ENCODE measurements around the gene MAT1A. TPM values are rescaled to one million over a fixed set of nuclear protein-coding genes. Genes with fewer than 3 reads are reported as not detected.

MAT1A gene
- total and polyA plus RNA-seq, 3 donors from 2014 or later: 5.6 to 8.3 (median 8.3) TPM

DNA sequence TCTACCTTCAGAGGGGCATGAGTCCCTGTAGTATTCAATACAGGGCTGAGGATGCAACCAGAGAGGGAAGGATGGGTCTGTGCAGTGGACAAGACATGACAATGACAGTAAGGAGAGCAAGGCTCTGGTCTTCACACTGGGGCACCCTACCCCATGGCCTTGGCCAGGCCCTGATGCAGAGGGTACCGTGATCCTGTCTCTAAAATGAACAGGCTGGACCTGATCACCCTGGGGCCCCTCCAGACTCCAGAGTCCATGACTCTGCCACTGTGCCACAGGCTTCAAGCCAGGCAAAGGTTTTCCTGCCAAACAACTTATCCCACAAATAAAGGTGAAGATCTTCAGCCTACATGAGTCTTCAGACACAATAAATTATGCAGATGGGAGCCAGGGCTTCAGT, 4.9 kb downstream of the MAT1A start:
- WGBS, 2 donors: 93 to 100% methylated on average over 1 of the region's 1 CpG

DNA sequence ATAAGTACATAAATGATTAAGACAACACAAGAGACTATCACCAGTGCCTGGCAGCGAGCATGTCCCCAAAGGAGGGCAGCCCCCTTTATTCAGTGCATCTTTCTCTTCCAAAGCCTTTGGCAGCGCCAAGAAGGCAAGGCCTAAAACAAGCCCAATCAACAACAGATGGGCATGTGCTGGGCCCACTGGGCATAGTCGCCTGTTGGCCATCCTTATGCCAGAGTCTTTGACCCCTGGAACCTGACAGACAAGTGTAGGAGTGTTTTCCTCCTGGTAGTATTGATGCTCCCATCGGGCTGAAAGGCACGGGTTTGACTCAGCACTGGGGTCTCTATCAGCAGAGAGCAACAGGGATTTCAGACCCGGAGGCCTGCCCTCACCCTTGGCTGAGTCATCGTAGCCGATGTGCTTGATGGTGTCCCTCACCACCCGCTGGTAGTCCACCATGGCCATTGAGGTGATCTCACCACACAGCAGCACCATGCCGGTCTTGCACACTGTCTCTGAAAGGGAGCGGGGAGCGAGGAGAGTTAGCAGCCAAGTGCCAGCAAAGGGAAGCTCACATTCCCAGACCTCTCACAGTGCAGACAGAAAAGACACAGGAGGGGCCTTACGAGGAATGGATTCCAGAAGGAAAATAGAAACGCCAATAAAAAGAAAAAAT, 5.8 kb downstream of the MAT1A start:
- intact Hi-C loops (cut with DNase I; ENCODE audit: low total_unique reads): no loop called here
- Histone ChIP-seq H3K4me1 (peaks cover 11% of the 10 kb centered on the region), H3K36me3 (ENCODE audit: low read depth, missing control alignments) (no peaks in the 10 kb centered on the region), H3K27ac (no peak overlapping the region), H3K4me3 (no peak overlapping the region), H3K27me3 (no peaks in the 10 kb centered on the region), H3K9me3 (no peaks in the 10 kb centered on the region)
- WGBS, 2 donors: 91 to 96% methylated on average over 13 to 14 of the region's 14 CpGs
- no peak for DNase-seq
- TF ChIP-seq, protein P1, sequence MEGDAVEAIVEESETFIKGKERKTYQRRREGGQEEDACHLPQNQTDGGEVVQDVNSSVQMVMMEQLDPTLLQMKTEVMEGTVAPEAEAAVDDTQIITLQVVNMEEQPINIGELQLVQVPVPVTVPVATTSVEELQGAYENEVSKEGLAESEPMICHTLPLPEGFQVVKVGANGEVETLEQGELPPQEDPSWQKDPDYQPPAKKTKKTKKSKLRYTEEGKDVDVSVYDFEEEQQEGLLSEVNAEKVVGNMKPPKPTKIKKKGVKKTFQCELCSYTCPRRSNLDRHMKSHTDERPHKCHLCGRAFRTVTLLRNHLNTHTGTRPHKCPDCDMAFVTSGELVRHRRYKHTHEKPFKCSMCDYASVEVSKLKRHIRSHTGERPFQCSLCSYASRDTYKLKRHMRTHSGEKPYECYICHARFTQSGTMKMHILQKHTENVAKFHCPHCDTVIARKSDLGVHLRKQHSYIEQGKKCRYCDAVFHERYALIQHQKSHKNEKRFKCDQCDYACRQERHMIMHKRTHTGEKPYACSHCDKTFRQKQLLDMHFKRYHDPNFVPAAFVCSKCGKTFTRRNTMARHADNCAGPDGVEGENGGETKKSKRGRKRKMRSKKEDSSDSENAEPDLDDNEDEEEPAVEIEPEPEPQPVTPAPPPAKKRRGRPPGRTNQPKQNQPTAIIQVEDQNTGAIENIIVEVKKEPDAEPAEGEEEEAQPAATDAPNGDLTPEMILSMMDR (IDR thresholded peaks at IDR 0.05): no peak
- no peak for TF ChIP-seq POLR2A (IDR thresholded peaks at IDR 0.05)

More for the DNA sequence above, 4.9 kb downstream of the MAT1A start:
- intact Hi-C loops (cut with DNase I; ENCODE audit: low total_unique reads): no loop called here
- TF ChIP-seq, protein P1 (IDR thresholded peaks at IDR 0.05): no peak
- TF ChIP-seq POLR2A (IDR thresholded peaks at IDR 0.05): no peak
- DNase-seq: no peak
- H3K9me3 ChIP-seq: no peaks in the 10 kb centered on the region
- no peaks in the 10 kb centered on the region for H3K27me3 ChIP-seq
- H3K36me3 ChIP-seq (ENCODE audit: low read depth, missing control alignments): no peaks in the 10 kb centered on the region
- no peak overlapping the region for H3K27ac ChIP-seq
- no peak overlapping the region for H3K4me3 ChIP-seq
- H3K4me1 ChIP-seq: peaks cover 11% of the 10 kb centered on the region

DNA sequence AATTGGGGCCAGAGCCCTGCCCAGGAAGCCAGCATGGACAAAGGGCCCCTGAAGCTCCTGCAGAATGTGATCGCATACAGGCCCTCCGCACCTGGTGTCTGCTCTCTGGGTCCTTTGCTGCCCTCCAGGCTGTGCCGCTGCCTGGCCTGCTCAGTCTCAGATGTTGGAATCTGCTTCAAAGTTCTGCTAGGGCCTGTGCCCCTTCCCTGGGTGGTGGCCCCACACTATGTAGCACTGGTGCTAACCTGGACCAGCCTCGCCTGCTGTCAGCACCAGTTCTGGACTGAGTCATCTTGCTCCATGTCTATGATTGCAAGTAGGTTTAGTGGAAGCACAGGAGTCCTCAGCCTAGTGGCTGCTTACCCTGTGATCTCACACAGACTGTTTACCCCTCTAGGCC, 6.3 kb downstream of the MAT1A start:
- intact Hi-C loops (cut with DNase I; ENCODE audit: low total_unique reads): no loop called here
- TF ChIP-seq POLR2A (IDR thresholded peaks at IDR 0.05): no peak
- TF ChIP-seq, protein P1 (IDR thresholded peaks at IDR 0.05): no peak
- H3K4me1 ChIP-seq: peaks cover 15% of the 10 kb centered on the region
- WGBS, 2 donors: 96 to 100% methylated on average over 4 of the region's 4 CpGs
- H3K4me3 ChIP-seq: no peak overlapping the region
- H3K27ac ChIP-seq: no peak overlapping the region
- DNase-seq: no peak
- H3K9me3 ChIP-seq: no peaks in the 10 kb centered on the region
- no peaks in the 10 kb centered on the region for H3K27me3 ChIP-seq
- no peaks in the 10 kb centered on the region for H3K36me3 ChIP-seq (ENCODE audit: low read depth, missing control alignments)

DNA sequence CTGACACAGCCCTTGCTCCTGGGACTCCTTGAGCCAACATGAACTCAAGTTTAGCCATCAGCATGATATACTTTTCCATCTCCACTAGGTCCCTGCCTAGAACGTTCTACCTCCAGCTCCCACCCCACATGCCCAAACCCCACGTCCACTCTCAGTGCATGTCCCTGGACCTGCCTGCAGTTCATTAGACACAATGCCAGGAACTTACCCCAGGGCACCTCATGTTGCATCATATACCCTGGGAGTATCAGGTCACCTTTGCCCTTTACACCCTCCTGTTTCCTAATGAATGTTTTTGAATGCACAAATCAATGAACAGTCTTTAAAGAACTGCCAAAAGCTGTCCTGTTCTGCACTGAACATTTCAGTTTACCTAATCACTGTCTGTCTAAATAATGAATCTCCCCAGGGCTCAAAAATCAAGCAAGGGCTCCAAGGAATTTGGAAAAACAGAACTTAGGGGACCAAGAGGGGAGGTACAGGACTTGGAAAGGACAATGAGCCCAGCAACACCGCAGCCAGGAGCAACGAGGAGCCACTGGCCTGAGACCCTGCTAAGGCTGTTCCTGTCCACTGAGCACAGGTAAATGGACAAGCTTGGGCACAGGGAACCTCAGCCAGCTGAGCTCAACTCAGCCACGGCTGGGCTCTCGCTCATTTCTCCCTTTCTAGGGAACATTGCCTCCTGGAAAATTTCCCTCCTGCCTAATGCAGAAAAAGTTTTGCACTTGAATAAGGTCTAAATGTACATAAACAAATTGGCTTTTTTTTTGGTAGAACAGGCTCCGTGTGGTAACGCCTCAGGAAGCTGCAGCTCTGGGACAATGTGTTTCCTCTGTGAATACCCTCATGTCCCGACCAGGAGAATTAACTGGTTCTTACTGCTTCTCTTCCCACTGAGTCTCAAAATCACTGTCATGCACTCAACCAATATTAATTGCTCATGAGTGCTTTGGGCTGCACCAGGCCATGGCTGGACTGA, 7.4 kb downstream of the MAT1A start:
- Histone ChIP-seq H3K4me3 (no peak overlapping the region), H3K27me3 (no peaks in the 10 kb centered on the region), H3K4me1 (peaks cover 25% of the 10 kb centered on the region), H3K9me3 (no peaks in the 10 kb centered on the region), H3K27ac (no peak overlapping the region), H3K36me3 (ENCODE audit: low read depth, missing control alignments) (no peaks in the 10 kb centered on the region)
- 53 to 56% methylated on average over 9 of the region's 9 CpGs for WGBS, 2 donors
- TF ChIP-seq, protein P1 (IDR thresholded peaks at IDR 0.05): no peak
- TF ChIP-seq POLR2A (IDR thresholded peaks at IDR 0.05): no peak
- DNase-seq: no peak
- intact Hi-C loops (cut with DNase I; ENCODE audit: low total_unique reads): no loop called here

Data from testis (tissue), 3 donors.